ENCODE results near the gene GUCD1. TPM values are rescaled to one million over a fixed set of nuclear protein-coding genes. Genes with fewer than 3 reads are reported as not detected.

The GUCD1 gene
- total and polyA plus RNA-seq, 2 of the 8 experiments (the other 6 are each of a cell fraction or from before 2014, with no cell fraction given): 85.2 to 128 TPM

GRCh38 chr22:24582056-24582814 lies 27.3 kb upstream of the GUCD1 start (continued):
- no peak for TF ChIP-seq CTCF (IDR thresholded peaks at IDR 0.05; ENCODE audit: control extremely low read depth in 1 of 3, insufficient read depth in 1 of 3, low read depth in 1 of 3, low read length in 3 of 3)
- TF ChIP-seq RBBP5 (IDR thresholded peaks at IDR 0.05; ENCODE audit: borderline replicate concordance, low read depth, low read length): no peak
- no peak for TF ChIP-seq SUZ12 (IDR thresholded peaks at IDR 0.05; ENCODE audit: low read length)
- TF ChIP-seq POLR2A (IDR thresholded peaks at IDR 0.05; ENCODE audit: control extremely low read depth in 1 of 2, low read depth in 2 of 2, low read length in 2 of 2): no peak
- TF ChIP-seq YY1 (IDR thresholded peaks at IDR 0.05; ENCODE audit: low read depth, low read length): no peak
- no peak for TF ChIP-seq CREB1 (IDR thresholded peaks at IDR 0.05)
- TF ChIP-seq KDM1A (IDR thresholded peaks at IDR 0.05; ENCODE audit: borderline replicate concordance, low read length): no peak
- no peak for TF ChIP-seq FOSL1 (IDR thresholded peaks at IDR 0.05; ENCODE audit: insufficient read depth, low read depth, low read length)
